Mucosa of stomach (tissue), 1 donor: Measurements from ENCODE around the gene GDF2.

Source experiments
- H3K27me3 ChIP-seq: one replicate; pipeline ENCODE4 v1.7.0; 2013; ENCODE audit warnings: mild to moderate bottlenecking, low read length; ENCODE audit not compliant: control insufficient read depth, insufficient read depth
- H3K36me3 ChIP-seq: one replicate; pipeline ENCODE4 v1.7.0; 2013; ENCODE audit warnings: low read length; ENCODE audit not compliant: control insufficient read depth, insufficient read depth
- H3K4me1 ChIP-seq: one replicate; pipeline ENCODE4 v1.7.0; 2013; ENCODE audit warnings: mild to moderate bottlenecking, low read length; ENCODE audit not compliant: control insufficient read depth, insufficient read depth
- H3K4me3 ChIP-seq: one replicate; pipeline ENCODE4 v1.7.0; 2013; ENCODE audit warnings: low read length
- H3K9ac ChIP-seq: one replicate; pipeline ENCODE4 v1.7.0; 2013; ENCODE audit warnings: mild to moderate bottlenecking, low read length, moderate library complexity
- H3K9me3 ChIP-seq: one replicate; pipeline ENCODE4 v1.7.0; 2013; ENCODE audit warnings: mild to moderate bottlenecking, low read length, moderate library complexity; ENCODE audit not compliant: control insufficient read depth
- donor health status: Pancreatic carcinoma.

The GDF2 gene

GRCh38 chr10:47317251-47317650 lies 5.0 kb upstream of the GDF2 start:
- H3K27me3 ChIP-seq, result peaks cover 9% of the 10 kb centered on the region
- H3K4me3 ChIP-seq, result no peak overlapping the region
- no peaks in the 10 kb centered on the region for H3K36me3 ChIP-seq
- no peaks in the 10 kb centered on the region for H3K9me3 ChIP-seq
- H3K9ac ChIP-seq, result no peak overlapping the region
- H3K4me1 ChIP-seq, result peaks cover under 1% of the 10 kb centered on the region

- no peak overlapping the region for H3K9ac ChIP-seq
- H3K4me1 ChIP-seq, result peaks cover 8% of the 10 kb centered on the region
- H3K9me3 ChIP-seq, result no peaks in the 10 kb centered on the region
- H3K4me3 ChIP-seq, result no peak overlapping the region
- H3K36me3 ChIP-seq, result no peaks in the 10 kb centered on the region
- peaks cover 9% of the 10 kb centered on the region for H3K27me3 ChIP-seq
Measured at GRCh38 chr10:47318706-47319105, 3.5 kb upstream of the GDF2 start.

- Histone ChIP-seq H3K9ac (no peak overlapping the region), H3K36me3 (no peaks in the 10 kb centered on the region), H3K27me3 (peaks cover 9% of the 10 kb centered on the region), H3K9me3 (no peaks in the 10 kb centered on the region), H3K4me1 (peaks cover 13% of the 10 kb centered on the region), H3K4me3 (no peak overlapping the region)
Measured at GRCh38 chr10:47319784-47320183, 2.5 kb upstream of the GDF2 start.

- Histone ChIP-seq H3K4me1 (peaks cover 17% of the 10 kb centered on the region), H3K9me3 (no peaks in the 10 kb centered on the region), H3K27me3 (peaks cover 9% of the 10 kb centered on the region), H3K36me3 (no peaks in the 10 kb centered on the region), H3K4me3 (no peak overlapping the region), H3K9ac (no peak overlapping the region)
Measured at GRCh38 chr10:47320812-47321211, 1.4 kb upstream of the GDF2 start.

GRCh38 chr10:47321521-47322195 lies 596 bp upstream of the GDF2 start:
- no peaks in the 10 kb centered on the region for H3K9me3 ChIP-seq

GRCh38 chr10:47323087-47323486 lies 833 bp downstream of the GDF2 start:
- Histone ChIP-seq H3K4me1 (peaks cover 31% of the 10 kb centered on the region), H3K9ac (no peak overlapping the region), H3K9me3 (no peaks in the 10 kb centered on the region), H3K27me3 (peaks cover 9% of the 10 kb centered on the region), H3K4me3 (no peak overlapping the region), H3K36me3 (no peaks in the 10 kb centered on the region)

More at GRCh38 chr10:47321521-47322195, 596 bp upstream of the GDF2 start:
- H3K27me3 ChIP-seq, result peaks cover 9% of the 10 kb centered on the region
- no peak overlapping the region for H3K9ac ChIP-seq
- peaks cover 25% of the 10 kb centered on the region for H3K4me1 ChIP-seq
- no peak overlapping the region for H3K4me3 ChIP-seq
- H3K36me3 ChIP-seq, result no peaks in the 10 kb centered on the region

GRCh38 chr10:47323636-47324296 lies 1.5 kb downstream of the GDF2 start:
- no peak overlapping the region for H3K4me3 ChIP-seq
- H3K9ac ChIP-seq, result no peak overlapping the region
- H3K36me3 ChIP-seq, result no peaks in the 10 kb centered on the region
- H3K27me3 ChIP-seq, result peaks cover 9% of the 10 kb centered on the region
- peaks cover 31% of the 10 kb centered on the region for H3K4me1 ChIP-seq
- H3K9me3 ChIP-seq, result no peaks in the 10 kb centered on the region

- Histone ChIP-seq H3K4me1 (peaks cover 41% of the 10 kb centered on the region), H3K36me3 (no peaks in the 10 kb centered on the region), H3K27me3 (peaks cover 9% of the 10 kb centered on the region)
Measured at GRCh38 chr10:47325303-47326291, 3.3 kb downstream of the GDF2 start.

GRCh38 chr10:47326306-47326926 lies 4.2 kb downstream of the GDF2 start:
- Histone ChIP-seq H3K4me1 (peaks cover 49% of the 10 kb centered on the region), H3K4me3 (no peak overlapping the region), H3K36me3 (no peaks in the 10 kb centered on the region), H3K27me3 (peaks cover 9% of the 10 kb centered on the region), H3K9me3 (no peaks in the 10 kb centered on the region), H3K9ac (no peak overlapping the region)

More at GRCh38 chr10:47325303-47326291, 3.3 kb downstream of the GDF2 start:
- Histone ChIP-seq H3K9ac (no peak overlapping the region), H3K9me3 (no peaks in the 10 kb centered on the region), H3K4me3 (no peak overlapping the region)

GRCh38 chr10:47326927-47327330 lies 4.7 kb downstream of the GDF2 start:
- Histone ChIP-seq H3K4me3 (no peak overlapping the region), H3K4me1 (peaks cover 52% of the 10 kb centered on the region), H3K27me3 (peaks cover 4% of the 10 kb centered on the region), H3K36me3 (no peaks in the 10 kb centered on the region), H3K9me3 (no peaks in the 10 kb centered on the region), H3K9ac (no peak overlapping the region)

GRCh38 chr10:47329855-47330254 lies 7.6 kb downstream of the GDF2 start:
- Histone ChIP-seq H3K9me3 (no peaks in the 10 kb centered on the region), H3K4me1 (peaks cover 39% of the 10 kb centered on the region), H3K36me3 (no peaks in the 10 kb centered on the region), H3K4me3 (no peak overlapping the region), H3K27me3 (no peaks in the 10 kb centered on the region), H3K9ac (no peak overlapping the region)
